ENCODE data around the gene RNF157. TPM values are rescaled to one million over a fixed set of nuclear protein-coding genes. Genes with fewer than 3 reads are reported as not detected.

Gene RNF157
- total RNA-seq, 3 donors from 2014 or later = 3.1 to 7.8 (median 4.3) TPM

DNA sequence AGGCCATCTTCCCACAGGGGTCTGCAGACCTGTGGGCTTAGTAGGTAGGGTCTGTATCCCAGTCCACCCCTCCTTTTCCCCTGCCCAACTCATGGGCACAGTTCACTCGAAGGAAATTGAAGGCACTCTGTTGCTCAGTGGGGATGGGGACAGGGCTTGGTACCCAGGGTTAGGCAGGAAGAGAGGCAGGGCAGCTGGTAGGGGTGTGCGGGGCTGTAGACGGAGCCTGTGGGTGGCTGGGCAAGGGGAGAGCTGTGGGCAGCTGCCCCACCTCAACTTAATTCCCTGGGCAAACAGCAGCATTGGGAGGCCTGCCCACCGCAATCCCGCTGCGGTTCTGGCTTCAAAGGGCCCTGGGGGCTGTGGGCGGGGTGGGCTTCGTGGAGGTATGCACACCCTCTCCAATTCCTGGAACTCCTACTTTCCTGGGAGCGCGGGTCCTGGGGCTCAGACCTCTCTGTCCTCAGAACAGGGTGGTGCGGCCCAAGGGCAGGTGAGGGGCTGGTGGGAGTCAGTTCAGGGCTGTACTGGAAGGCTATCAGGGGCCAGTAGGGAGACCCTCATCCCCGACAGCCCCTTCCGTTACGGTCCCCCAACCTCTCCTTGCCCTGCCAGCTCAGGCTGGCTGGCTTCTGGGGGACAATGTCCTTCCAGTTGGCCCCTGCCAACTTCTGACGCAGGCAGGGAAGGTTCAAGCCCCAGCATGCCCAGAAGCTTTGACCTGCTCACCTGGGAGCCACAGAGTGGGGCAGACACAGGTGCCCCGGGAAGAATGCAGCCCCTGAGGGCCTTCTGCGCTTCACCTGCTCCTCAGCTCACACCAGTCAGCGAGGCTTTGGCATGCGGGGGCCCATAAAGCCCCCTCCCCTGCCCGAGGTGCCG is 108.4 kb downstream of the RNF157 start:
- H3K27ac ChIP-seq = peak overlapping the region; percentile 50 to 76
- peaks cover 0 to 3% of the 10 kb centered on the region in 2 donors for H3K27me3 ChIP-seq
- H3K36me3 ChIP-seq = no peaks in the 10 kb centered on the region
- TF ChIP-seq POLR2AphosphoS5 (IDR thresholded peaks at IDR 0.05) = no peak
- no peak for TF ChIP-seq CTCF (IDR thresholded peaks at IDR 0.05)
- TF ChIP-seq POLR2A (IDR thresholded peaks at IDR 0.05) = no peak
- intact Hi-C loops (cut with DNase I; ENCODE audit: low total_unique reads) = no loop called here
- H3K9me3 ChIP-seq = no peaks in the 10 kb centered on the region
- no peaks in the 10 kb centered on the region for H3K4me1 ChIP-seq
- peak in 1 of 2 donors; percentile 77 for DNase-seq (ENCODE audit: low spot score in 2 of 2)
- H3K4me3 ChIP-seq = peak overlapping the region in 2 of 3 donors; percentile 22 to 48

- no peaks in the 10 kb centered on the region for H3K4me1 ChIP-seq
- H3K27ac ChIP-seq = peak overlapping the region; percentile 50 to 76
- no peak for DNase-seq (ENCODE audit: low spot score in 2 of 2)
- intact Hi-C loops (cut with DNase I; ENCODE audit: low total_unique reads) = no loop called here
- H3K36me3 ChIP-seq = no peaks in the 10 kb centered on the region
- TF ChIP-seq POLR2AphosphoS5 (IDR thresholded peaks at IDR 0.05) (no peak), CTCF (IDR thresholded peaks at IDR 0.05) (no peak), POLR2A (IDR thresholded peaks at IDR 0.05) (no peak)
- no peaks in the 10 kb centered on the region for H3K27me3 ChIP-seq
- H3K9me3 ChIP-seq = no peaks in the 10 kb centered on the region
- H3K4me3 ChIP-seq = no peak overlapping the region
These were observed 109.1 kb downstream of the RNF157 start for GRCh38 chr17:76131051-76131691.

- Histone ChIP-seq H3K27ac (no peak overlapping the region), H3K36me3 (no peaks in the 10 kb centered on the region), H3K27me3 (no peaks in the 10 kb centered on the region), H3K4me3 (no peak overlapping the region), H3K4me1 (no peaks in the 10 kb centered on the region), H3K9me3 (no peaks in the 10 kb centered on the region)
- DNase-seq (ENCODE audit: low spot score in 2 of 2) = no peak
- no peak for TF ChIP-seq POLR2AphosphoS5 (IDR thresholded peaks at IDR 0.05)
- TF ChIP-seq CTCF (IDR thresholded peaks at IDR 0.05) = no peak
- TF ChIP-seq POLR2A (IDR thresholded peaks at IDR 0.05) = no peak
- intact Hi-C loops (cut with DNase I; ENCODE audit: low total_unique reads) = no loop called here
These were observed 109.8 kb downstream of the RNF157 start for GRCh38 chr17:76130473-76130872.

- peaks cover 0 to 6% of the 10 kb centered on the region in 2 donors for H3K4me1 ChIP-seq
- H3K4me3 ChIP-seq = no peak overlapping the region
- H3K36me3 ChIP-seq = no peaks in the 10 kb centered on the region
- no peak for DNase-seq (ENCODE audit: low spot score in 2 of 2)
- intact Hi-C loops (cut with DNase I; ENCODE audit: low total_unique reads) = no loop called here
- no peak for TF ChIP-seq POLR2A (IDR thresholded peaks at IDR 0.05)
- TF ChIP-seq CTCF (IDR thresholded peaks at IDR 0.05) = no peak
- no peak for TF ChIP-seq POLR2AphosphoS5 (IDR thresholded peaks at IDR 0.05)
- no peaks in the 10 kb centered on the region for H3K9me3 ChIP-seq
- H3K27me3 ChIP-seq = no peaks in the 10 kb centered on the region
- H3K27ac ChIP-seq = no peak overlapping the region
These were observed 114.4 kb downstream of the RNF157 start for GRCh38 chr17:76125922-76126321.

DNA sequence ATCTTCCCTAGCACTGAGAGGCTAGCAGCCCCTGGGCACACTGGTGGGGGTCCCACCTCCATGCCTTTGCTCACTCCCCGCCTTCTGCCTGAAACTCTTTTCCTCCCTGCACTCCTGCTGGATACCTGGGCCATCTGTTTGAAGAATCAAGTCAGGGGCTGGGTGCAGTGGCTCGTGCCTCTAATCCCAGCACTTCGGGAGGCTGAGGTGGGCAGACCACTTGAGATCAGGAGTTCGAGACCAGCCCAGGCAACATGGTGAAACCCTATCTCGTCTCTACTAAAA is 115.0 kb downstream of the RNF157 start:
- H3K27me3 ChIP-seq = no peaks in the 10 kb centered on the region
- H3K9me3 ChIP-seq = no peaks in the 10 kb centered on the region
- no peak overlapping the region for H3K27ac ChIP-seq
- TF ChIP-seq POLR2AphosphoS5 (IDR thresholded peaks at IDR 0.05) = no peak
- no peak for TF ChIP-seq POLR2A (IDR thresholded peaks at IDR 0.05)
- TF ChIP-seq CTCF (IDR thresholded peaks at IDR 0.05) = no peak
- H3K36me3 ChIP-seq = no peaks in the 10 kb centered on the region
- peaks cover 0 to 6% of the 10 kb centered on the region in 2 donors for H3K4me1 ChIP-seq
- no peak overlapping the region for H3K4me3 ChIP-seq
- intact Hi-C loops (cut with DNase I; ENCODE audit: low total_unique reads) = no loop called here
- DNase-seq (ENCODE audit: low spot score in 2 of 2) = no peak
